Measurements from ENCODE around the gene USH2A. TPM values are rescaled to one million over a fixed set of nuclear protein-coding genes. Genes with fewer than 3 reads are reported as not detected.

Gene USH2A
- total and polyA plus RNA-seq, 4 experiments from 2014 or later = not detected

- Histone ChIP-seq H3K27ac (ENCODE audit: low read depth, low read length) (no peak overlapping the region), H3K27me3 (ENCODE audit: insufficient read depth, low read length) (no peaks in the 10 kb centered on the region)
Measured at GRCh38 chr1:216246577-216247203, 176.6 kb downstream of the USH2A start.

GRCh38 chr1:216238844-216239243 lies 184.4 kb downstream of the USH2A start:
- POLR2A ChIA-PET (ENCODE audit: partially characterized antibody) = no interaction called here

More at GRCh38 chr1:216246577-216247203, 176.6 kb downstream of the USH2A start:
- ChIA-PET POLR2A (ENCODE audit: partially characterized antibody) (no interaction called here), CTCF (ENCODE audit: partially characterized antibody) (no interaction called here)
- Histone ChIP-seq H3K9me3 (ENCODE audit: control insufficient read depth in 1 of 2, low read length in 2 of 2) (no peaks in the 10 kb centered on the region), H3K4me3 (ENCODE audit: low read length in 2 of 2) (no peak overlapping the region), H3K4me1 (ENCODE audit: insufficient read depth, low read length) (no peaks in the 10 kb centered on the region), H3K36me3 (ENCODE audit: insufficient read depth, low read length) (no peaks in the 10 kb centered on the region)
- no peak for DNase-seq
- H3K36me3 Mint-ChIP-seq = no peaks in the 10 kb centered on the region
- H3K27me3 Mint-ChIP-seq = no peaks in the 10 kb centered on the region
- no peak overlapping the region for H3K4me3 Mint-ChIP-seq
- intact Hi-C loops (cut with micrococcal nuclease) = no loop called here
- no peaks in the 10 kb centered on the region for H3K4me1 Mint-ChIP-seq
- peaks cover 0 to 15% (median 2%) of the 10 kb centered on the region in 8 donors for H3K9me3 Mint-ChIP-seq
- no peak overlapping the region for H3K27ac Mint-ChIP-seq

GRCh38 chr1:216237927-216238542 lies 185.2 kb downstream of the USH2A start:
- ChIA-PET POLR2A (ENCODE audit: partially characterized antibody) (no interaction called here), CTCF (ENCODE audit: partially characterized antibody) (no interaction called here)
- Mint-ChIP-seq H3K4me1 (no peaks in the 10 kb centered on the region), H3K36me3 (no peaks in the 10 kb centered on the region), H3K4me3 (no peak overlapping the region), H3K27me3 (no peaks in the 10 kb centered on the region), H3K9me3 (peaks cover 2 to 12% (median 6%) of the 10 kb centered on the region in 8 donors), H3K27ac (no peak overlapping the region)
- Histone ChIP-seq H3K9me3 (ENCODE audit: control insufficient read depth in 1 of 2, low read length in 2 of 2) (no peaks in the 10 kb centered on the region), H3K4me1 (ENCODE audit: insufficient read depth, low read length) (no peaks in the 10 kb centered on the region), H3K36me3 (ENCODE audit: insufficient read depth, low read length) (no peaks in the 10 kb centered on the region), H3K4me3 (ENCODE audit: low read length in 2 of 2) (no peak overlapping the region), H3K27ac (ENCODE audit: low read depth, low read length) (no peak overlapping the region), H3K27me3 (ENCODE audit: insufficient read depth, low read length) (no peaks in the 10 kb centered on the region)
- intact Hi-C loops (cut with micrococcal nuclease) = no loop called here
- DNase-seq = no peak

More at GRCh38 chr1:216238844-216239243, 184.4 kb downstream of the USH2A start:
- H3K27me3 Mint-ChIP-seq = no peaks in the 10 kb centered on the region
- no peaks in the 10 kb centered on the region for H3K4me1 Mint-ChIP-seq
- Histone ChIP-seq H3K36me3 (ENCODE audit: insufficient read depth, low read length) (no peaks in the 10 kb centered on the region), H3K4me3 (ENCODE audit: low read length in 2 of 2) (no peak overlapping the region), H3K27me3 (ENCODE audit: insufficient read depth, low read length) (no peaks in the 10 kb centered on the region), H3K27ac (ENCODE audit: low read depth, low read length) (no peak overlapping the region), H3K4me1 (ENCODE audit: insufficient read depth, low read length) (no peaks in the 10 kb centered on the region), H3K9me3 (ENCODE audit: control insufficient read depth in 1 of 2, low read length in 2 of 2) (no peaks in the 10 kb centered on the region)
- no peaks in the 10 kb centered on the region for H3K36me3 Mint-ChIP-seq
- intact Hi-C loops (cut with micrococcal nuclease) = no loop called here
- H3K9me3 Mint-ChIP-seq = peaks cover 0 to 10% (median 5%) of the 10 kb centered on the region in 8 donors
- H3K4me3 Mint-ChIP-seq = no peak overlapping the region
- H3K27ac Mint-ChIP-seq = no peak overlapping the region
- CTCF ChIA-PET (ENCODE audit: partially characterized antibody) = no interaction called here
- no peak for DNase-seq

DNA sequence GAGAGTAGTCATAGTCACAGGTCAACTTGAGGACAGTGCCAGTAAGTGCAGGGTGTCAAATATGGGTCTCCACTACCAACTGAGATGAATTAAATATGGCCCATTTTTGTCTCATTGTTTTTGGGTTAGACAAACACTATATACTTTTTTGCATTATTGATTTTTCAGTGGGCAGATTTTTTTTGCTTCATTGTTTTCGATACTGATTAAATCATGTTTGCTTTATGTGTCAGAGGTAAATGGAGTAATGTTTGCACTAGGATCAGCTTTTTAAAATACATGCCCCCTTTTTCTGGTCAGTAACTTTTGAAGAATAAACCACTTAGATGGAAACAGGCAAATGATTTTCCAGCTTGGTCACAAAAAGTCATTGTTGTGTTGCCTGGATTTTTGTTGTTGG lies 199.0 kb downstream of the USH2A start:
- Histone ChIP-seq H3K27ac (ENCODE audit: low read depth, low read length) (no peak overlapping the region), H3K27me3 (ENCODE audit: insufficient read depth, low read length) (no peaks in the 10 kb centered on the region), H3K4me1 (ENCODE audit: insufficient read depth, low read length) (no peaks in the 10 kb centered on the region), H3K9me3 (ENCODE audit: control insufficient read depth in 1 of 2, low read length in 2 of 2) (no peaks in the 10 kb centered on the region), H3K36me3 (ENCODE audit: insufficient read depth, low read length) (no peaks in the 10 kb centered on the region), H3K4me3 (ENCODE audit: low read length in 2 of 2) (no peak overlapping the region)
- DNase-seq = no peak
- Mint-ChIP-seq H3K27me3 (peaks cover 0 to 2% of the 10 kb centered on the region in 2 donors), H3K36me3 (no peaks in the 10 kb centered on the region), H3K27ac (no peak overlapping the region), H3K9me3 (peaks cover 2 to 23% (median 13%) of the 10 kb centered on the region in 8 donors), H3K4me3 (no peak overlapping the region), H3K4me1 (peaks cover 0 to 4% (median 1%) of the 10 kb centered on the region in 4 donors)
- POLR2A ChIA-PET (ENCODE audit: partially characterized antibody) = no interaction called here
- CTCF ChIA-PET (ENCODE audit: partially characterized antibody) = no interaction called here
- intact Hi-C loops (cut with micrococcal nuclease) = no loop called here

DNA sequence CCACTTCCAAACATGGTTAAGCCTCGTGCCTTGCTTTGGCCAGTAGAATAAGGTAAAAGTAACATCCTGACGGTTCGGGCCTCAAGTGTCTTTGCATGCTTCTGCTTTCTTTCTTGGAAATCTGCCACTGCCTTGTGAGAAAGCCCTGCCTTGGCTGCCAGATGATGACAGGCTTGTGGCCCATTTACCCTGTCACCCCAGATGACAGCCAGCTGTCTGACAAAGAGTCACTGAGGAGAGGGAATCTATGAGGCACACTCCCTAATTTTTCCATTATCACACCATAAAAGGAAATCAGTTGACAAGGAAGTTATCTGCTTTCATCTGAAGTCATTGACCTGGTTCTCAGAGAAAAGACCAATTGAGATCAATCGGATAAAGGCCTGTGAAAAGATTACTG lies 199.8 kb downstream of the USH2A start:
- Histone ChIP-seq H3K9me3 (ENCODE audit: control insufficient read depth in 1 of 2, low read length in 2 of 2) (no peaks in the 10 kb centered on the region), H3K4me3 (ENCODE audit: low read length in 2 of 2) (no peak overlapping the region), H3K27ac (ENCODE audit: low read depth, low read length) (no peak overlapping the region), H3K4me1 (ENCODE audit: insufficient read depth, low read length) (no peaks in the 10 kb centered on the region), H3K27me3 (ENCODE audit: insufficient read depth, low read length) (no peaks in the 10 kb centered on the region), H3K36me3 (ENCODE audit: insufficient read depth, low read length) (no peaks in the 10 kb centered on the region)
- ChIA-PET POLR2A (ENCODE audit: partially characterized antibody) (no interaction called here), CTCF (ENCODE audit: partially characterized antibody) (no interaction called here)
- peaks cover 0 to 2% of the 10 kb centered on the region in 2 donors for H3K27me3 Mint-ChIP-seq
- DNase-seq = no peak
- peaks cover 0 to 4% (median 1%) of the 10 kb centered on the region in 4 donors for H3K4me1 Mint-ChIP-seq
- H3K27ac Mint-ChIP-seq = no peak overlapping the region
- H3K4me3 Mint-ChIP-seq = peak overlapping the region in 1 of 8 donors; percentile 6
- H3K9me3 Mint-ChIP-seq = peaks cover 2 to 23% (median 13%) of the 10 kb centered on the region in 8 donors
- H3K36me3 Mint-ChIP-seq = no peaks in the 10 kb centered on the region
- intact Hi-C loops (cut with micrococcal nuclease) = no loop called here

GRCh38 chr1:216222288-216222687 lies 201.0 kb downstream of the USH2A start:
- Mint-ChIP-seq H3K27me3 (no peaks in the 10 kb centered on the region), H3K4me1 (peaks cover 0 to 4% (median 1%) of the 10 kb centered on the region in 4 donors), H3K36me3 (no peaks in the 10 kb centered on the region), H3K9me3 (peaks cover 2 to 14% (median 7%) of the 10 kb centered on the region in 8 donors), H3K4me3 (no peak overlapping the region), H3K27ac (no peak overlapping the region)
- POLR2A ChIA-PET (ENCODE audit: partially characterized antibody) = no interaction called here
- no peak overlapping the region for H3K4me3 ChIP-seq (ENCODE audit: low read length in 2 of 2)
- no peaks in the 10 kb centered on the region for H3K9me3 ChIP-seq (ENCODE audit: control insufficient read depth in 1 of 2, low read length in 2 of 2)
- no peaks in the 10 kb centered on the region for H3K4me1 ChIP-seq (ENCODE audit: insufficient read depth, low read length)
- H3K36me3 ChIP-seq (ENCODE audit: insufficient read depth, low read length) = no peaks in the 10 kb centered on the region
- H3K27me3 ChIP-seq (ENCODE audit: insufficient read depth, low read length) = no peaks in the 10 kb centered on the region
- intact Hi-C loops (cut with micrococcal nuclease) = no loop called here
- no peak for DNase-seq
- H3K27ac ChIP-seq (ENCODE audit: low read depth, low read length) = no peak overlapping the region
- CTCF ChIA-PET (ENCODE audit: partially characterized antibody) = no interaction called here

GRCh38 chr1:216221260-216221700 lies 202.0 kb downstream of the USH2A start:
- H3K4me3 ChIP-seq (ENCODE audit: low read length in 2 of 2) = no peak overlapping the region

More at GRCh38 chr1:216221260-216221700, 202.0 kb downstream of the USH2A start:
- Histone ChIP-seq H3K36me3 (ENCODE audit: insufficient read depth, low read length) (no peaks in the 10 kb centered on the region), H3K4me1 (ENCODE audit: insufficient read depth, low read length) (no peaks in the 10 kb centered on the region), H3K9me3 (ENCODE audit: control insufficient read depth in 1 of 2, low read length in 2 of 2) (no peaks in the 10 kb centered on the region), H3K27me3 (ENCODE audit: insufficient read depth, low read length) (no peaks in the 10 kb centered on the region), H3K27ac (ENCODE audit: low read depth, low read length) (no peak overlapping the region)
- H3K4me3 Mint-ChIP-seq = peak overlapping the region; percentile 30 to 77 (median 66)
- no peaks in the 10 kb centered on the region for H3K36me3 Mint-ChIP-seq
- peak overlapping the region in 1 of 7 donors; percentile 58 for H3K27ac Mint-ChIP-seq
- POLR2A ChIA-PET (ENCODE audit: partially characterized antibody) = no interaction called here
- peaks cover 0 to 4% (median 1%) of the 10 kb centered on the region in 4 donors for H3K4me1 Mint-ChIP-seq
- H3K9me3 Mint-ChIP-seq = peaks cover 2 to 9% (median 5%) of the 10 kb centered on the region in 8 donors
- intact Hi-C loops (cut with micrococcal nuclease) = no loop called here
- no peaks in the 10 kb centered on the region for H3K27me3 Mint-ChIP-seq
- CTCF ChIA-PET (ENCODE audit: partially characterized antibody) = no interaction called here
- DNase-seq = no peak

Data from CD4-positive, alpha-beta memory T cell (primary cell).